H1 (cell line): ENCODE data around the gene SLC4A8. TPM values are rescaled to one million over a fixed set of nuclear protein-coding genes. Genes with fewer than 3 reads are reported as not detected.

Experiments used
- CTCF ChIA-PET: fragments of 300-600 bp; sonication (Branson Sonifier 250); formaldehyde crosslinking; loops from one replicate; lab custom pipeline; 2021; ENCODE audit not compliant: partially characterized antibody; lab: Charles Lee
- POLR2A ChIA-PET: fragments of 300-600 bp; sonication (Branson Sonifier 250); formaldehyde crosslinking; loops from one replicate; lab custom pipeline; 2021; ENCODE audit warnings: inconsistent platforms; ENCODE audit not compliant: partially characterized antibody; lab: Charles Lee
- DNase-seq, 2 experiments: peaks; one replicate each; pipeline versions ENCODE4 v3.0.0 to v3.0.0-alpha.2; 2010 to 2022; ENCODE audit warnings: low spot score in 2 of 2, low read depth in 1 of 2, mixed read lengths in 1 of 2
- FAIRE-seq: peaks from 2 replicates; lab custom pipeline; 2011; peaks lifted over from hg19 to GRCh38; lab: Jason Lieb, UNC
- H2AFZ ChIP-seq: 2 replicates; pipeline ENCODE4 v1.8.1; 2012; ENCODE audit warnings: low read length, inconsistent platforms
- H2AK5ac ChIP-seq: 2 replicates; pipeline ENCODE4 v1.6.1; 2013; ENCODE audit warnings: low read depth, low read length
- H2BK120ac ChIP-seq: replicated peaks from 2 replicates; pipeline ENCODE3; 2013; ENCODE audit warnings: low read depth, low read length, inconsistent platforms
- H2BK12ac ChIP-seq: 2 replicates; pipeline ENCODE4 v1.6.1; 2013; ENCODE audit warnings: low read depth, low read length
- H2BK15ac ChIP-seq: 2 replicates; pipeline ENCODE4 v1.6.1; 2013; ENCODE audit warnings: low read length
- H2BK20ac ChIP-seq: 2 replicates; pipeline ENCODE4 v1.6.1; 2013; ENCODE audit warnings: low read length
- H2BK5ac ChIP-seq: 2 replicates; pipeline ENCODE4 v1.6.1; 2013; ENCODE audit warnings: low read depth, low read length
- H3K14ac ChIP-seq: 2 replicates; pipeline ENCODE4 v1.6.1; 2013; ENCODE audit warnings: inconsistent platforms; ENCODE audit not compliant: insufficient read length
- H3K18ac ChIP-seq: 2 replicates; pipeline ENCODE4 v1.6.1; 2013; ENCODE audit warnings: low read length; ENCODE audit errors: extremely low read depth
- H3K23ac ChIP-seq: 2 replicates; pipeline ENCODE4 v1.6.1; 2013; ENCODE audit warnings: inconsistent platforms; ENCODE audit not compliant: insufficient read length
- H3K23me2 ChIP-seq: 2 replicates; pipeline ENCODE4 v1.6.1; 2013; ENCODE audit warnings: low read depth, low read length
- H3K27ac ChIP-seq: 2 replicates; pipeline ENCODE4 v1.6.1; 2011; ENCODE audit warnings: low read depth, low read length, inconsistent platforms
- H3K27me3 ChIP-seq, 4 experiments: replicated peaks in 1 of 4; 1 replicate in 1 of 4; 2 replicates in 3 of 4; pipeline versions ENCODE4 v1.6.1 to v1.8.1; 2011 to 2013; ENCODE audit warnings: low read length in 3 of 4, mild to moderate bottlenecking in 3 of 4, inconsistent platforms in 2 of 4, mixed read lengths in 2 of 4, moderate library complexity in 1 of 4; ENCODE audit not compliant: control insufficient read depth in 3 of 4, insufficient read depth in 3 of 4; ENCODE audit errors: extremely low read depth in 1 of 4
- H3K36me3 ChIP-seq, 4 experiments: 2 replicates each; pipeline versions ENCODE4 v1.6.1 to v1.8.1; 2011 to 2013; ENCODE audit warnings: mild to moderate bottlenecking in 4 of 4, low read length in 3 of 4, moderate library complexity in 2 of 4, control low read depth in 1 of 4, inconsistent platforms in 1 of 4; ENCODE audit not compliant: insufficient read depth in 4 of 4, control insufficient read depth in 2 of 4
- H3K4ac ChIP-seq: replicated peaks from 2 replicates; pipeline ENCODE3; 2013; ENCODE audit warnings: low read length, low read depth, mixed read lengths, inconsistent platforms; ENCODE audit not compliant: insufficient read length
- H3K4me1 ChIP-seq, 4 experiments: replicated peaks in 1 of 4; 1 replicate in 1 of 4; 2 replicates in 3 of 4; pipeline versions ENCODE4 v1.6.1 to v1.8.1; 2011 to 2013; ENCODE audit warnings: low read length in 3 of 4, inconsistent platforms in 2 of 4, mixed read lengths in 1 of 4; ENCODE audit not compliant: insufficient read depth in 4 of 4, control insufficient read depth in 3 of 4
- H3K4me2 ChIP-seq, 2 experiments: 2 replicates each; pipeline versions ENCODE4 v1.6.1 to v1.8.1; 2011 to 2013; ENCODE audit warnings: low read depth in 2 of 2, low read length in 2 of 2, control low read depth in 1 of 2, inconsistent platforms in 1 of 2, mild to moderate bottlenecking in 1 of 2; ENCODE audit not compliant: insufficient read depth in 1 of 2
- H3K4me3 ChIP-seq, 4 experiments: fragments of 200-600, 300-600 bp in 1 of 4; sonication (generic), shearing (Covaris generic), sonication (Bioruptor Twin) in 1 of 4; 2 replicates each; pipeline versions ENCODE4 v1.5.1 to v1.8.1; 2011 to 2016; ENCODE audit warnings: low read length in 4 of 4, low read depth in 3 of 4, control low read depth in 2 of 4, inconsistent platforms in 2 of 4, mild to moderate bottlenecking in 2 of 4, mixed read lengths in 1 of 4, moderate library complexity in 1 of 4; ENCODE audit not compliant: insufficient read depth in 2 of 4; ENCODE audit errors: extremely low read depth in 1 of 4
- H3K56ac ChIP-seq: replicated peaks from 2 replicates; pipeline ENCODE3; 2013; ENCODE audit warnings: low read depth, mild to moderate bottlenecking, mixed read lengths, low read length, inconsistent platforms; ENCODE audit not compliant: insufficient read length
- H3K79me1 ChIP-seq: 2 replicates; pipeline ENCODE4 v1.6.1; 2013; ENCODE audit warnings: low read depth, low read length, control low read depth
- H3K79me2 ChIP-seq, 2 experiments: 2 replicates each; pipeline versions ENCODE4 v1.6.1 to v1.8.1; 2012 to 2013; ENCODE audit warnings: low read length in 2 of 2, mild to moderate bottlenecking in 2 of 2, inconsistent platforms in 1 of 2; ENCODE audit not compliant: insufficient read depth in 2 of 2, control insufficient read depth in 1 of 2
- H3K9ac ChIP-seq, 4 experiments: replicated peaks in 1 of 4; 1 replicate in 1 of 4; 2 replicates in 3 of 4; pipeline versions ENCODE4 v1.6.1 to v1.8.1; 2011 to 2013; ENCODE audit warnings: low read depth in 3 of 4, low read length in 3 of 4, control low read depth in 2 of 4, mild to moderate bottlenecking in 2 of 4, moderate library complexity in 2 of 4, inconsistent platforms in 1 of 4; ENCODE audit errors: extremely low read depth in 1 of 4
- H3K9me3 ChIP-seq, 2 experiments: 2 replicates each; pipeline versions ENCODE4 v1.6.1 to v1.8.1; 2012 to 2013; ENCODE audit warnings: mild to moderate bottlenecking in 2 of 2, moderate library complexity in 2 of 2, control low read depth in 1 of 2, inconsistent platforms in 1 of 2, low read depth in 1 of 2, low read length in 1 of 2, mixed read lengths in 1 of 2; ENCODE audit not compliant: insufficient read depth in 2 of 2
- H4K20me1 ChIP-seq, 2 experiments: replicated peaks in 1 of 2; 2 replicates each; pipeline versions ENCODE3 to v1.8.1; 2011 to 2013; ENCODE audit warnings: inconsistent platforms in 2 of 2, low read length in 2 of 2, mild to moderate bottlenecking in 1 of 2; ENCODE audit not compliant: insufficient read depth in 2 of 2, control insufficient read depth in 1 of 2
- H4K5ac ChIP-seq: 2 replicates; pipeline ENCODE4 v1.6.1; 2013; ENCODE audit warnings: low read length, low read depth, mixed read lengths, inconsistent platforms; ENCODE audit not compliant: insufficient read length
- H4K8ac ChIP-seq: 2 replicates; pipeline ENCODE4 v1.8.0; 2013; ENCODE audit warnings: mild to moderate bottlenecking, moderate library complexity, low read length, inconsistent platforms; ENCODE audit not compliant: insufficient read depth; ENCODE audit errors: extremely low read depth
- H4K91ac ChIP-seq: replicated peaks from 2 replicates; pipeline ENCODE3; 2013; ENCODE audit warnings: low read length, mixed read lengths, inconsistent platforms; ENCODE audit not compliant: insufficient read length
- ATF3 ChIP-seq: IDR thresholded peaks from 2 replicates; pipeline ENCODE4 v1.6.1; 2011; ENCODE audit warnings: low read depth, mild to moderate bottlenecking, low read length; ENCODE audit not compliant: insufficient read depth
- RFX5 ChIP-seq: IDR thresholded peaks from 2 replicates; pipeline ENCODE4 v1.6.1; 2011; ENCODE audit warnings: low read depth, low read length, improper control_type of control experiment, borderline replicate concordance
- WGBS, 2 experiments: shearing (Covaris generic) in 1 of 2; methylation state at CpG; one replicate each; pipeline versions ENCODE4 v1.1.6 to v1.1.7; 2013 to 2015; ENCODE audit warnings: low lambda C conversion rate in 2 of 2, mixed read lengths in 2 of 2, inconsistent platforms in 1 of 2, low coverage in 1 of 2, missing lambda C conversion rate in 1 of 2; ENCODE audit not compliant: insufficient replicate concordance in 2 of 2, insufficient coverage in 1 of 2, insufficient read length in 1 of 2; ENCODE audit errors: extremely low coverage in 1 of 2, missing lambda C conversion rate in 1 of 2; 5-methylcytosine and 5-hydroxymethylcytosine counted together
- polyA plus RNA-seq, 7 experiments: library from polyadenylated mRNA; depleted of rRNA in 3 of 7; stranded (reverse) in 5 of 7; unstranded in 2 of 7; fragments of >200 nt in 5 of 7; fragments of 200-250 nt in 2 of 7; gene quantifications; 1 replicate in 5 of 7; 2 replicates in 1 of 7; 4 replicates in 1 of 7; pipeline versions ENCODE4 v1.2.1 to v1.2.3, GENCODE V29; 2011 to 2013; ENCODE audit warnings: missing spikeins in 2 of 7, mixed read lengths in 2 of 7
- total RNA-seq: library from RNA; stranded (reverse); fragmentation: NEBNext Ultra II Directional; extraction: Animal tissue kit (Norgen Biotek cat#: 25700); gene quantifications from 2 replicates; pipeline ENCODE4 v1.2.1, GENCODE V29; 2021

SLC4A8 gene
- total and polyA plus RNA-seq, 2 of the 8 experiments (the other 6 are each of a cell fraction or from before 2014, with no cell fraction given), result 11.2 to 13.4 TPM

DNA sequence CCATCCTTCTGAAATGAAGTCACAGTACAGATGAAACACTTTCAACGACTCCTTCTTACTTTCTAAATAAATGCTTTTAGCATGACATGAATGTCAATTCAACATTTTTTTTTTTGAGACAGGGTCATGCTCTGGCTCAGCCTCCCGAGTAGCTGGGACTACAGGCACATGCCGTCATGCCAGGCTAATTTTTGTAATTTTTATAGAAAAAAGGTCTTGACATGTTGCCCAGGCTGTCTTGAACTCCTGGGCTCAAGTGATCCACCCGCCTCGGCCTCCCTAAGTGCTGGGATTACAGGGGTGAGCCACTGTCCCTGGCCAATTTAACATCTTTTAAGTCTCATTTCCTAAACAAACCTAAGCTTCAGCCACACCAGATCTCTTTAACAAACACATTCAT is 49.8 kb upstream of the SLC4A8 start:
- DNase-seq, result no peak
- H3K18ac ChIP-seq, result no peak overlapping the region
- no peak overlapping the region for H2AK5ac ChIP-seq
- H2BK12ac ChIP-seq, result no peak overlapping the region
- H2BK5ac ChIP-seq, result no peak overlapping the region
- no peak overlapping the region for H2AFZ ChIP-seq
- H3K56ac ChIP-seq, result no peak overlapping the region
- H3K27me3 ChIP-seq, result no peaks in the 10 kb centered on the region
- H2BK20ac ChIP-seq, result no peak overlapping the region
- H4K20me1 ChIP-seq, result no peaks in the 10 kb centered on the region
- H3K27ac ChIP-seq, result no peak overlapping the region
- no peaks in the 10 kb centered on the region for H3K9me3 ChIP-seq
- POLR2A ChIA-PET, result interaction anchor here (1.3 kb wide), 1 partner anchor 10 kb away, joined by 4 read pairs; no protein-coding TSS in a partner anchor
- peaks cover 0 to 6% (median 3%) of the 10 kb centered on the region in 4 experiments; a peak in 2 of 7 replicates for H3K4me1 ChIP-seq
- H3K4me3 ChIP-seq, result no peak overlapping the region
- no peaks in the 10 kb centered on the region; the same call in 1 of the 2 replicates for H3K23me2 ChIP-seq
- H3K79me2 ChIP-seq, result no peaks in the 10 kb centered on the region
- H3K14ac ChIP-seq, result no peak overlapping the region
- FAIRE-seq, result no peak
- H3K9ac ChIP-seq, result no peak overlapping the region
- TF ChIP-seq ATF3, result no peak
- no peak for TF ChIP-seq RFX5
- no peak overlapping the region for H4K91ac ChIP-seq
- CTCF ChIA-PET, result interaction anchor here (1.4 to 1.6 kb wide), 2 partner anchors 8 to 19 kb away, joined by 4 to 5 read pairs; no protein-coding TSS in a partner anchor
- H3K36me3 ChIP-seq, result peaks cover 4 to 12% (median 8%) of the 10 kb centered on the region in 4 experiments; a peak in 5 of 8 replicates
- H2BK120ac ChIP-seq, result no peak overlapping the region
- no peaks in the 10 kb centered on the region for H3K79me1 ChIP-seq
- no peak overlapping the region for H4K5ac ChIP-seq
- no peak overlapping the region for H3K4ac ChIP-seq
- no peak overlapping the region for H3K4me2 ChIP-seq
- 89% methylated on average over 5 of the region's 5 CpGs; no CpG with 5 or more reads in 1 of the 2 experiments for WGBS, 2 experiments
- H3K23ac ChIP-seq, result no peak overlapping the region
- no peak overlapping the region for H2BK15ac ChIP-seq
- no peak overlapping the region for H4K8ac ChIP-seq
